ENCODE results near the gene CNPY4. TPM values are rescaled to one million over a fixed set of nuclear protein-coding genes. Genes with fewer than 3 reads are reported as not detected.

CNPY4 gene
- total RNA-seq, 1 donor from 2014 or later: 27.9 TPM

DNA sequence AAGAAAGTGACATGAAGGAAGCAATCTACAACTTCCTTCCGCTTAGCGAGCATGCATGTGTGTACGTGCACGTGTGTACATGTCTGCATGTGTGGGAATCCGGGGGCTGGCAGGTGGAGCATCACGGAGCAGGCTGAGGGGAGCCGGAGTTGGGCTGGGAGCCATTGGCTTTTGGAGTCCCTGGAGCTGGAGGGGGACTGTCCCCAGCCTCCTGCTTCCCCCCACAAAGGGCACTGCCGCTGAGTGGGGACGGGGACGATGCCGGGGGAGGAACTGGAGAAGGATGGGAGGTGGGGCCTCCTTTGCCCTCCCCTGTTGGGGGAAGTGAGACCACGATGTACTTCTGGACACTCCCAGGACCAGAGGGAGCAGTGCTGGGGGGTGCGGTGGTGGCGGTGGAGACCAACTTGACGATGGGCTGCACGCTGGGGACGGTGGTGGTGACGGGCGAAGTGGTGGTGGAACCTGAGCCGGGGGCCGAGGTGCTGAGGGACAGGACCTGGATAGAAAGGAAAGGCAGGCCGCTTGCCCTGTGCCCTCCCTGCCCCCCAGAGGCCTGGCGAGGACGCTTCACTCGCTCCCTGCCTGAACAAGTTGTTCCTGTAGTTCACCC lies 12.2 kb upstream of the CNPY4 start:
- no peak overlapping the region for H3K4me3 Mint-ChIP-seq
- no peaks in the 10 kb centered on the region for H3K27me3 Mint-ChIP-seq (ENCODE audit: low read depth)
- H3K9me3 Mint-ChIP-seq: no peaks in the 10 kb centered on the region
- peaks cover 7% of the 10 kb centered on the region for H3K4me1 Mint-ChIP-seq
- TF ChIP-seq CTCF (IDR thresholded peaks at IDR 0.05; ENCODE audit: unreplicated experiment): no peak
- H3K36me3 Mint-ChIP-seq: peaks cover 19% of the 10 kb centered on the region
- DNase-seq (ENCODE audit: low spot score in 2 of 2, unreplicated experiment in 2 of 2): no peak
- no peak overlapping the region for H3K27ac Mint-ChIP-seq

GRCh38 chr7:100107890-100108289 lies 11.5 kb upstream of the CNPY4 start:
- TF ChIP-seq CTCF (IDR thresholded peaks at IDR 0.05; ENCODE audit: unreplicated experiment): no peak
- Mint-ChIP-seq H3K27me3 (ENCODE audit: low read depth) (no peaks in the 10 kb centered on the region), H3K36me3 (peaks cover 21% of the 10 kb centered on the region), H3K4me3 (no peak overlapping the region), H3K9me3 (no peaks in the 10 kb centered on the region), H3K4me1 (peaks cover 2% of the 10 kb centered on the region), H3K27ac (peak overlapping the region; percentile 30)
- DNase-seq (ENCODE audit: low spot score in 2 of 2, unreplicated experiment in 2 of 2): no peak

- Mint-ChIP-seq H3K4me1 (no peaks in the 10 kb centered on the region), H3K4me3 (no peak overlapping the region), H3K27me3 (ENCODE audit: low read depth) (no peaks in the 10 kb centered on the region), H3K36me3 (peaks cover 22% of the 10 kb centered on the region), H3K9me3 (no peaks in the 10 kb centered on the region), H3K27ac (no peak overlapping the region)
- DNase-seq (ENCODE audit: low spot score in 2 of 2, unreplicated experiment in 2 of 2): no peak
- TF ChIP-seq CTCF (IDR thresholded peaks at IDR 0.05; ENCODE audit: unreplicated experiment): no peak
Measured at GRCh38 chr7:100109521-100110163, 9.8 kb upstream of the CNPY4 start.

GRCh38 chr7:100111156-100111555 lies 8.3 kb upstream of the CNPY4 start:
- Mint-ChIP-seq H3K36me3 (peaks cover 25% of the 10 kb centered on the region), H3K9me3 (no peaks in the 10 kb centered on the region), H3K4me1 (no peaks in the 10 kb centered on the region), H3K27ac (no peak overlapping the region), H3K27me3 (ENCODE audit: low read depth) (no peaks in the 10 kb centered on the region), H3K4me3 (no peak overlapping the region)
- TF ChIP-seq CTCF (IDR thresholded peaks at IDR 0.05; ENCODE audit: unreplicated experiment): no peak
- no peak for DNase-seq (ENCODE audit: low spot score in 2 of 2, unreplicated experiment in 2 of 2)

GRCh38 chr7:100111914-100112313 lies 7.5 kb upstream of the CNPY4 start:
- no peaks in the 10 kb centered on the region for H3K27me3 Mint-ChIP-seq (ENCODE audit: low read depth)
- no peak for DNase-seq (ENCODE audit: low spot score in 2 of 2, unreplicated experiment in 2 of 2)
- no peak for TF ChIP-seq CTCF (IDR thresholded peaks at IDR 0.05; ENCODE audit: unreplicated experiment)
- H3K9me3 Mint-ChIP-seq: no peaks in the 10 kb centered on the region
- H3K4me3 Mint-ChIP-seq: no peak overlapping the region
- H3K27ac Mint-ChIP-seq: no peak overlapping the region
- H3K4me1 Mint-ChIP-seq: no peaks in the 10 kb centered on the region
- H3K36me3 Mint-ChIP-seq: peaks cover 29% of the 10 kb centered on the region

Data from mesothelial cell of epicardium (in vitro differentiated cells).